ENCODE measurements around the gene ZNF683.
"Not testable (repeated sequence)": the region's sequence is repeated elsewhere in the genome, so short reads cannot be mapped to it uniquely, and the experiment has no call there.

The ZNF683 gene

GRCh38 chr1:26372611-26373010 lies at the start of gene ZNF683:
Gene ZNF683, minus strand, starts transcription at chr1:26372750. Its CDS starts 4,179 bp downstream, at chr1:26368571.
- DNase-seq (ENCODE audit: low spot score), result not testable (repeated sequence)

- DNase-seq (ENCODE audit: low spot score), result no peak
These were observed 46.9 kb upstream of the ZNF683 start for GRCh38 chr1:26419494-26419893.

- DNase-seq (ENCODE audit: low spot score), result no peak
These were observed 46.4 kb upstream of the ZNF683 start for GRCh38 chr1:26418865-26419349.

GRCh38 chr1:26417111-26417759 lies 44.7 kb upstream of the ZNF683 start:
- peak; percentile 43 for DNase-seq (ENCODE audit: low spot score)

- no peak for DNase-seq (ENCODE audit: low spot score)
These were observed 40.5 kb upstream of the ZNF683 start for GRCh38 chr1:26413031-26413430.

GRCh38 chr1:26412180-26412840 lies 39.8 kb upstream of the ZNF683 start:
- DNase-seq (ENCODE audit: low spot score), result no peak

- no peak for DNase-seq (ENCODE audit: low spot score)
These were observed 39.1 kb upstream of the ZNF683 start for GRCh38 chr1:26411624-26412074.

GRCh38 chr1:26410706-26411623 lies 38.4 kb upstream of the ZNF683 start, which contains the start of gene LIN28A:
Gene LIN28A, plus strand, starts transcription at chr1:26410817. Its CDS starts 75 bp downstream, at chr1:26410892.
- no peak for DNase-seq (ENCODE audit: low spot score)

- DNase-seq (ENCODE audit: low spot score), result no peak
These were observed 36.7 kb upstream of the ZNF683 start for GRCh38 chr1:26409191-26409807.

GRCh38 chr1:26408604-26409003 lies 36.1 kb upstream of the ZNF683 start:
- DNase-seq (ENCODE audit: low spot score), result peak; percentile 63

GRCh38 chr1:26405281-26405915 lies 32.8 kb upstream of the ZNF683 start:
- no peak for DNase-seq (ENCODE audit: low spot score)

GRCh38 chr1:26404641-26405040 lies 32.1 kb upstream of the ZNF683 start:
- DNase-seq (ENCODE audit: low spot score), result no peak

GRCh38 chr1:26403656-26404055 lies 31.1 kb upstream of the ZNF683 start:
- no peak for DNase-seq (ENCODE audit: low spot score)

GRCh38 chr1:26401891-26402290 lies 29.3 kb upstream of the ZNF683 start:
- DNase-seq (ENCODE audit: low spot score), result no peak

- no peak for DNase-seq (ENCODE audit: low spot score)
These were observed 26.5 kb upstream of the ZNF683 start for GRCh38 chr1:26399034-26399433.

GRCh38 chr1:26395754-26396153 lies 23.2 kb upstream of the ZNF683 start:
- no peak for DNase-seq (ENCODE audit: low spot score)

- peak; percentile 85 for DNase-seq (ENCODE audit: low spot score)
These were observed 18.9 kb upstream of the ZNF683 start for GRCh38 chr1:26391450-26391849.

- no peak for DNase-seq (ENCODE audit: low spot score)
These were observed 17.2 kb upstream of the ZNF683 start for GRCh38 chr1:26389604-26390247.

GRCh38 chr1:26388791-26389445 lies 16.4 kb upstream of the ZNF683 start:
- no peak for DNase-seq (ENCODE audit: low spot score)

- DNase-seq (ENCODE audit: low spot score), result no peak
These were observed 14.9 kb upstream of the ZNF683 start for GRCh38 chr1:26387447-26387846.

All from pons (tissue), 1 donor.